Neural crest cell (in vitro differentiated cells): ENCODE measurements around the gene MXD3. TPM values are rescaled to one million over a fixed set of nuclear protein-coding genes. Genes with fewer than 3 reads are reported as not detected.
A peak's percentile ranks its signal among the peaks of the same experiment; 100 is the strongest.

Source experiments
- DNase-seq: peaks from one replicate; pipeline ENCODE4 v3.0.0; 2021; ENCODE audit warnings: low read depth, mixed read lengths, low spot score
- H3K27ac Mint-ChIP-seq: one replicate; pipeline ENCODE4 v1.8.0; 2021; ENCODE audit warnings: mild to moderate bottlenecking, mixed read lengths; ENCODE audit not compliant: unreplicated experiment
- H3K27me3 Mint-ChIP-seq: 2 replicates; pipeline ENCODE4 v1.8.0; 2021; ENCODE audit warnings: low read depth, mild to moderate bottlenecking, mixed read lengths
- H3K36me3 Mint-ChIP-seq: 2 replicates; pipeline ENCODE4 v1.8.0; 2021; ENCODE audit warnings: low read depth, mild to moderate bottlenecking, mixed read lengths
- H3K4me1 Mint-ChIP-seq: 2 replicates; pipeline ENCODE4 v1.8.0; 2021; ENCODE audit warnings: mixed read lengths
- H3K4me3 Mint-ChIP-seq: one replicate; pipeline ENCODE4 v1.8.0; 2021; ENCODE audit warnings: mild to moderate bottlenecking, mixed read lengths
- H3K9me3 Mint-ChIP-seq: 2 replicates; pipeline ENCODE4 v1.8.0; 2021; ENCODE audit warnings: mixed read lengths
- CTCF ChIP-seq: fragments of 200-600 bp; sonication (generic); conservative IDR thresholded peaks from 2 replicates; pipeline ENCODE4 v1.5.0; 2021; ENCODE audit warnings: antibody characterized with exemption, mild to moderate bottlenecking
- total RNA-seq: library from RNA; stranded (reverse); gene quantifications from 2 replicates; pipeline ENCODE4 v1.2.1, GENCODE V29; 2021

Gene MXD3
- total RNA-seq, 1 donor from 2014 or later: 40.3 TPM

- H3K9me3 Mint-ChIP-seq: no peaks in the 10 kb centered on the region
- H3K4me3 Mint-ChIP-seq: no peak overlapping the region
- H3K4me1 Mint-ChIP-seq: peaks cover 8% of the 10 kb centered on the region
- H3K27ac Mint-ChIP-seq: no peak overlapping the region
- peaks cover 2% of the 10 kb centered on the region for H3K36me3 Mint-ChIP-seq
- H3K27me3 Mint-ChIP-seq: no peaks in the 10 kb centered on the region
- DNase-seq: no peak
- peak; percentile 40 for TF ChIP-seq CTCF
Observed at GRCh38 chr5:177336112-177336511, 24.4 kb upstream of the MXD3 start.

- no peak overlapping the region for H3K4me3 Mint-ChIP-seq
- H3K4me1 Mint-ChIP-seq: peaks cover 8% of the 10 kb centered on the region
- no peak overlapping the region for H3K27ac Mint-ChIP-seq
- no peak for TF ChIP-seq CTCF
- peaks cover 2% of the 10 kb centered on the region for H3K36me3 Mint-ChIP-seq
- no peaks in the 10 kb centered on the region for H3K9me3 Mint-ChIP-seq
- H3K27me3 Mint-ChIP-seq: no peaks in the 10 kb centered on the region
- DNase-seq: no peak
Observed at GRCh38 chr5:177335701-177336065, 24.0 kb upstream of the MXD3 start.

GRCh38 chr5:177334781-177335700, 23.3 kb upstream of the MXD3 start:
- H3K27me3 Mint-ChIP-seq: no peaks in the 10 kb centered on the region
- H3K4me1 Mint-ChIP-seq: peaks cover 8% of the 10 kb centered on the region
- H3K36me3 Mint-ChIP-seq: peaks cover 2% of the 10 kb centered on the region
- no peaks in the 10 kb centered on the region for H3K9me3 Mint-ChIP-seq
- no peak for TF ChIP-seq CTCF
- no peak for DNase-seq
- no peak overlapping the region for H3K27ac Mint-ChIP-seq
- no peak overlapping the region for H3K4me3 Mint-ChIP-seq

GRCh38 chr5:177334155-177334551, 22.5 kb upstream of the MXD3 start:
- Mint-ChIP-seq H3K36me3 (peaks cover 2% of the 10 kb centered on the region), H3K27me3 (no peaks in the 10 kb centered on the region), H3K27ac (no peak overlapping the region), H3K4me3 (no peak overlapping the region), H3K9me3 (no peaks in the 10 kb centered on the region), H3K4me1 (no peaks in the 10 kb centered on the region)
- DNase-seq: no peak
- TF ChIP-seq CTCF: no peak

- Mint-ChIP-seq H3K27ac (no peak overlapping the region), H3K27me3 (no peaks in the 10 kb centered on the region), H3K9me3 (no peaks in the 10 kb centered on the region), H3K4me1 (no peaks in the 10 kb centered on the region), H3K4me3 (no peak overlapping the region), H3K36me3 (peaks cover 2% of the 10 kb centered on the region)
- no peak for DNase-seq
- no peak for TF ChIP-seq CTCF
Observed at GRCh38 chr5:177333420-177334154, 21.9 kb upstream of the MXD3 start.
